Panc1 (cell line): ENCODE results near the gene ARMS2.

ENCODE experiments used
- CTCF ChIP-seq: fragments of 450-650 bp; IDR thresholded peaks from 2 replicates; pipeline ENCODE4 v1.5.1; 2017; ENCODE audit warnings: mild to moderate bottlenecking
- TCF7L2 ChIP-seq: IDR thresholded peaks from 2 replicates; pipeline ENCODE4 v1.6.1; 2011; ENCODE audit warnings: mild to moderate bottlenecking, low read depth, low read length, inconsistent platforms

DNA sequence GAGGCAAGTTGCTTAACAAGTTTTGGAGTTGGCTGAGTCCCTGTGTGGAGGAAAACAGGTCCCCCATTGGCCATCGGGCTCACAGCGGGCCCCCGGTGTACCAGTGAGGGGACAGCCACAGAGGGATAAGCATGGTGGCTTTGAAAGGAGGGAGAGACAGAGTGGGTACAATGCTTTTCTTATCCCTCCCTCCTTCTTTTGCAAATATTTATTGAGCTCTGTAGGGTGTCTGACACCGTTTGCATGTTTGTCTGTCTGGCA, 9.7 kb downstream of the ARMS2 start:
- TF ChIP-seq CTCF (no peak), TCF7L2 (no peak)
